HG03139 (cell line): ENCODE data around the gene TCF12.

Source experiments
- ATAC-seq: cut with Tn5 transposase; IDR thresholded peaks from one replicate; pipeline ENCODE4 v1.9.1; 2021; ENCODE audit not compliant: unreplicated experiment

Gene TCF12

GRCh38 chr15:57044072-57044702 lies 125.7 kb downstream of the TCF12 start:
- ATAC-seq = no peak

DNA sequence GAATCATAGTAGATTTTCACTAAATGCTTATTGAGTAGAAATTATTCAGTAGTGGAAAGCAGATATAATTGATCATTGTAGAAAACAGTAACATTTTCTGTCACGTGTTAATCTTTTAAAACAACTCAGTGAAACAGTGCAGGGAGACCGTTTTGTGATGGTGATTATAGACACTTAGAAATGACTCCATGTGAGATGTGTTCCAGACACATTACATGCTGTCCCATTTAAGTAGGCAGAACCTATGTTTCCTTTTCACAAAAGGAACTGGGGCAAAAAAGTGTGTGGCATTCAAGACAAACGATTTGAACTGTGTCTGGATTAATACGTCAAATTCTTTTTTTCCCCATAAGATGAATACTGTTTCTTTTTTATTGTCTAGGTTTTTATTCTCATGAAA lies 126.5 kb downstream of the TCF12 start:
- no peak for ATAC-seq

DNA sequence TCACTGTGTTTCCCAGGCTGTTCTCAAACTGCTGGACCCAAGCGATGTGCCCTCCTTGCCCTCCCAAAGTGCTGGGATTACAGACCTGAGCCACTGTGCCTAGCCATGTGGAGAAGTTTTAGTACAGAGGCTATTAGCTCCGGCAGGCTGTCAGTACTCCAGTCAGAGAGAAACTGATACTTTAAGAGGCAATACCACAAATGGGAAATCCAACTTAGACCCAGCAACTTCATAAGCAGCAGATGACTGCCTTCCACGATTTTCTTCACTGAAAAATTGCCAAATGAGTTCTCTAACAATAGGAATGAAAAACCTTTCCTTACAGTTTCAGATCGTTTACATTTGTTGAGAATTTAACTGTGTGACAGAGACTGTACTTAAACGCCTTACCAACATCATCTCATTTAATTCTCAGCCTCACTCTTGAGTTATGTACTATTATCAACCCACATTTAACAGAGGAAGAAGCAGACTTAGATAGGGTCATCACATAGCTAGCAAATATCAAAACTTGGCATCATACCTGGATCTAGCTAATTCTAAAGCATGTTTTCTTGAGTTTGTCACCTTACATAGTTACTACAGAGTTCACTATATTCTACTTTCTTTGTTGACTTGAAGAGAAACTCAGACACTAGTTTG lies 127.4 kb downstream of the TCF12 start:
- no peak for ATAC-seq

DNA sequence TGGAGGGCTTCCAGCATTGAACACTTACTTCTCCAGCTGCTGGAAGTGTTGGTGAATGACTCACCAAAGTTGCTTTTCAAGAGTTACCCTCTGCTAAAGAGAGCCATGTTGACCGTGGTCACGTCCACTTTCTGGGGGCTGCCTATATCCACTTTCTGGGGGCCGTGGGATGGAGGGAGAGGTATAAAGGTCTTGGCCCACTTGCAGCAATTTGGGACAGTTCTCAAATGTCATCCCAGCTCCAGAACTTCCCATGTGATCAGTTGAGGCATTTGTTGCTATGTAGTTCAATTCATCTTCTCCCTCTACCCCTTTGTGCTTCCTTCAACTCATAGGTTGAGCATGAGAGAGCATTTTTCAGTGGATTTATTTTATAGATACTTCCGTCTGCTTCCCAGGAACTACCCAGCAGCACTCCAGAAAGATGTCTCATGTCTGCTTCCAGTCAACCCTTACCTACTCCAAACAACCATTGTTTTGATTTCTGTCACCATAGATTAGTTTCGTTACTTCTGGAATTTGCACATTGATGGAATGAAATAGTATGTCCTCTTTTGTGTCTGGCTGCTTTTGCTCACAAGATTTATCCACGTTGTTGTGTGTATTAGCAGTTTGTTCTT lies 130.6 kb downstream of the TCF12 start:
- ATAC-seq = no peak

- no peak for ATAC-seq
Observed at GRCh38 chr15:57053470-57053869, 135.0 kb downstream of the TCF12 start.

DNA sequence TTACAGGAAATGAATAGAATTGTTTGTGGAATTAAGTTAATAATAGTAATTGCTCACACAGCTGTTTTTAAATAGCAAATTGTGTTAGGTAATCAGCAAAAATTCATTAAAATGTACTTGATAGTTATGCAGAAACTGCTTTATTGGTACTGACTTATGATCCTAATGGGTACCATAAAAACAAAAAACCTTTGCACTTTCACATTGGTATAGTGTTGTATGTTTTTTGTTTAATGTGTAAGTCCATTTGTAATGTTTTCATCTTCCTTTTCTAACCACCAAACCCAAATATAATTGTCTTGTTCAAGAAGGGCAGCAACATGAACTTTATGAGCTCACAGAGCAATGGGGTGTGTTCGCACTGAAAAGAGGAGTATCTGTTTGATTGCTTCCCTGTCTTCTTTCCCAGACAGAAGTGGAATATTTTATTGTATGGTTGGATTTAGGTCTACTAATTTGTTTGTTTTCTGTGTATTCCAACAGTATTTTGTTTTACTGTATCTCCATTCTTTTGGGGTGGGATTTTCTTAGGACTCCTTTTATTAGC lies 135.8 kb downstream of the TCF12 start:
- no peak for ATAC-seq

GRCh38 chr15:57056357-57056756 lies 137.9 kb downstream of the TCF12 start:
- ATAC-seq = no peak

GRCh38 chr15:57057134-57057930 lies 138.9 kb downstream of the TCF12 start:
- ATAC-seq = no peak

DNA sequence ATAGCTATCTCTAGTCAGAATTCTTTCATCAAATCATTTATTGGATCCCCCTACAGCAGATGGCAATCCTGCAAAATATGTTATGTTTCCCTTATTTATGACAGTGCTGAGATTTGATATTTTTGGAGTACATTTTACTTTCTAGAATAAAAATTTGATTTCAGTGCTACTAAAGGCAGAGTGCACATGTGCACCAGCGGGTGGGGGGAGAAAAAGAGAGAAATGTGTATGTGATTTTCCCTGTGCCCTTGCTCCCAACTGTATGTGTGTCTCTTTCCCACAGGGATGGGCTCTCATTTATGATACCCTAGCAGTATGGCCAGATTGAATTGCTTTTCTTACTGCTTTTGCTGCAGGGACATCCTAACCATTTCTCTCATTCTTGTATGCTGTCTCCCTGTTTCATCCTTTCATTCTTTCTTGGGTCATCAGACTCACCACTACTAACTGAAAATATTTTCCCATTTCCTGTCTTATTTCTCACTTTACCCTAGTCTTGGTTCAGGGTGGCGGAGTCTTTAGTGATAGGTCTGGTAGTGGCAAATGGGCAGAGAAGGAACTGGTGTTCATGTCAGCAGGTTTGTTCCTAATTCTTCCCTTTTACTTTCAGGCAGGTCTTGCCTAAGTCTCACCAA lies 140.7 kb downstream of the TCF12 start:
- no peak for ATAC-seq

GRCh38 chr15:57060799-57061198 lies 142.4 kb downstream of the TCF12 start:
- no peak for ATAC-seq

- no peak for ATAC-seq
Observed at GRCh38 chr15:57061281-57061680, 142.8 kb downstream of the TCF12 start.

DNA sequence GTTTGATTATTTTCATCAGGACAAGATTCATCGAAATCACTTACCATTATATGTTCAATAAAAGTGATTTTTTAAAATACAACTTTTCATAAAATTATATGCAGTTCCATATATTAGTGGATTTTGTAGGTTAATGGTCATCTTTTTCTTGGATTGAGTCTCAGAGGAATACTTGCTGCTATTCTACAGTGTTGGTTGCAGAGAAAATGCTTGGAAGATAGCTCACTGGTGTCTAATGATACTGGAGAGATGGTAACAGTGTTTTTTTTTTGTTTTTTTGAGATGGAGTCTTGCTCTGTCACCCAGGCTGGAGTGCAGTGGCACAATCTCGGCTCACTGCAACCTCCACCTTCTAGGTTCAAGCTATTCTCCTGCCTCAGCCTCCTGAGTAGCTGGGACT lies 143.3 kb downstream of the TCF12 start:
- ATAC-seq = no peak

DNA sequence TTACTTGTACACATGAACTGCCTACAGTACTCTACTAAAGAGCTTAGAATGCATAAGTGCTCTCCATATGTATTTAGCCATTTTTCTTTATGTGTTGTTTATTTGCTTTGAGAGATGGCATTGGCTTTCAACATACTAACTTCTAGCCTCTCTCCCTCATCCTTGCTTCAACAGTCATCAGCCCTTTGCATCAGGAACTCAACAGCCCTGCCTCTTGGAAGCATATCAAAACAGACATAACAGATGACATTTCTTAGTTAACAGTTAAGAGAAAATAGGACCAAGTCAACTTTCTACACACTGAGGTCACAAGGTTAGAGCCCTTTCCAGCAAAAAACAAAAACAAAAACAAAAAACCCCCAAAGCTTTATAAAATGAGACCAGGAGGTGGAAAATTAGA lies 145.6 kb downstream of the TCF12 start:
- ATAC-seq = no peak

DNA sequence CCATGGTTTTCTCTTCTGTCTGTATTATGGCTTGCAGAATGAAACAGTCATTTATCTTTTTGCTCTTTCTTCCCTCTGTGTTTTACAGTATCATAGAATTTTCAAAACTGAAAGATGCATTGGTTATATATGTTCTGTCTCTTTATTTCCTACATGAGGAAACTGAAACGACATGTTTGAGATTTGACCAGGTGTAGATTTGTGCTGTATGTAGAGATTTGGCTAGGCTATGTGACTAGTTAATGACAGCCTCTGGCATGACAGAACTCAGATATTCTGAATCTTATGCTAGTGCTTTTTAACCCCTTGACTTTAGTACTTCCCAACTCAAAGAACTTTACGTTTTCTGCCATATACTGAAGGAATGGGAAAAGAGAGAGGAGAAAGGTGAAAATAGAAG lies 151.0 kb downstream of the TCF12 start:
- no peak for ATAC-seq

DNA sequence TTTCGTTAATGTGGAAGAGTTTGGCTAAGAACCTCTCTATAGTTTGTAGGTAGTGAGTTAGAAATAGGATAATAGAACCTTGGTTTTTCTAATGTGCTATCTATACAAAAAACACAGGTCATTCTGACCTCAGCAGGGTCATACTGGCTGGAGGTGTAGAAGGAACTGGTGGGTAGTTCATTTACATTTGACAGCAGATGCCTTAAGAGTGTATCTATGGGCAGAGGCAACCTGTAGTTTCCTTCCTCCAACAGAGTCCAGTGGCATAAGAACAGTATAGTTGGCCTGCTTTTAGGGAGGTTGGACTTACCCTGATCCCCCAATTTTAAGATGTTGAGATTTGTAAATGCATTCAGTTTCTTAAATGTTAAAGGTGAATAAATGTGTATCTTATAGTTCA lies 152.2 kb downstream of the TCF12 start:
- no peak for ATAC-seq

DNA sequence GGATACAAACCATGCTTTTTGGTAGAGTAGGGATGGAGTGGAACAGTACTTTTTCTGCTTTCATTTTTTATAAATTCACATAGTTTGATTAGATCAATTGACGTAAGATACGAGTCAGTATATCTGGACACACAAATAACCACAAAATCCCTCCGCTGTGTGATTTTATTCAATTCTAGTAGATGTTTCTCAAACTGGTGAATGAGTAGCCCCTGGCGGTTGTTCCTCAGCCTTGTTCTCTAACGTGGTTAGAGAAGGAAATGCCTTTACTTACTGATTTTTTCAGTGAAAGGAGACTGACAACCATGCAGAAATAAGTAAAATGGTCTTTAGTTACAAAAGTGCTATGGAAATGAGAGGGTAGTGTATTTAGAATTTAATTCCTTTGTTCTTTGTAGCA lies 161.0 kb downstream of the TCF12 start:
- ATAC-seq = no peak

- no peak for ATAC-seq
Observed at GRCh38 chr15:57079931-57080620, 161.6 kb downstream of the TCF12 start.

GRCh38 chr15:57082054-57082728 lies 163.7 kb downstream of the TCF12 start:
- no peak for ATAC-seq

DNA sequence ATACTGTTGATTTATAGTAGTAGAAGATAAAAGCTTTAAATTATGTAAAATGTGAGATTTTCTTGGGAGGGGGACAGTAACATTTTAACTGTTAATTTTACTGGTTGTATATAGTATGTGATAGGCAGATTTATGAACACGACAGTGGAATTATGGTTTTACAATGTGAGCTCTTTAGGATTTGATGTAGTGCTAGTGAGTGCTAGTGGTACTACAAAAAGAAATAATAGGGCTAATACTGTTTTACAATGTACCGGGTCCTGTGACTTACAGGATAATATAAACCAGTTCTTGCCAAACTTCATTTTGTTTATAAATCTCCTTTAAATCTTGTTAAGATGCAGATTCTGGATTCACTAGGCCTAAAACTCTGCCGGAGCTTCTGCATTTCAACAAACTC lies 165.7 kb downstream of the TCF12 start:
- no peak for ATAC-seq

GRCh38 chr15:57085267-57085666 lies 166.8 kb downstream of the TCF12 start:
- ATAC-seq = no peak
